GM12878 (cell line): ENCODE data around the gene AKR1C4.

ENCODE experiments used
- BACH1 ChIP-seq: fragments of 450-650 bp; IDR thresholded peaks from 2 replicates; pipeline ENCODE4 v1.6.1; 2017; ENCODE audit warnings: mild to moderate bottlenecking, borderline replicate concordance
- CTCF ChIP-seq, 3 experiments: IDR thresholded peaks in 2 of 3; conservative IDR thresholded peaks in 1 of 3; 2 replicates each; pipeline ENCODE4 v1.5.1; 2011; ENCODE audit warnings: low read depth in 3 of 3, low read length in 3 of 3, mild to moderate bottlenecking in 3 of 3, control low read depth in 2 of 3, moderate library complexity in 2 of 3, inconsistent platforms in 1 of 3, mixed read lengths in 1 of 3; ENCODE audit not compliant: control insufficient read depth in 2 of 3, insufficient read depth in 1 of 3; ENCODE audit errors: extremely low read depth in 1 of 3
- POLR2AphosphoS5 ChIP-seq: IDR thresholded peaks from 2 replicates; pipeline ENCODE4 v1.6.1; 2011; ENCODE audit warnings: mild to moderate bottlenecking, low read length, inconsistent platforms
- PRDM15 ChIP-seq: fragments of 450-650 bp; formaldehyde crosslinking; IDR thresholded peaks from 2 replicates; pipeline ENCODE4 v1.4.0; 2020; ENCODE audit warnings: mild to moderate bottlenecking, moderate library complexity

GRCh38 chr10:5266804-5267203 lies 70.2 kb downstream of the AKR1C4 start:
- TF ChIP-seq CTCF (IDR thresholded peaks at IDR 0.05 in 2 of 3, conservative IDR thresholded peaks at IDR 0.05 in 1 of 3; ENCODE audit: control insufficient read depth in 2 of 3, extremely low read depth in 1 of 3, insufficient read depth in 1 of 3, low read depth in 3 of 3, low read length in 3 of 3): no peak
- TF ChIP-seq BACH1: no peak
- TF ChIP-seq PRDM15: no peak
- TF ChIP-seq POLR2AphosphoS5: no peak
